MG63 (cell line): ENCODE results near the gene OLFM1. TPM values are rescaled to one million over a fixed set of nuclear protein-coding genes. Genes with fewer than 3 reads are reported as not detected.
"Not testable (repeated sequence)": the region's sequence is repeated elsewhere in the genome, so short reads cannot be mapped to it uniquely, and the experiment has no call there.

Source experiments
- DNase-seq: peaks from one replicate; pipeline ENCODE4 v3.0.0-alpha.2; 2020
- H3K27me3 ChIP-seq: fragments of 250-450 bp; sonication (Bioruptor Pico); 2 replicates; pipeline ENCODE4 v1.5.1; 2020; ENCODE audit warnings: mild to moderate bottlenecking, moderate library complexity
- H3K36me3 ChIP-seq: fragments of 250-450 bp; sonication (Bioruptor Pico); 2 replicates; pipeline ENCODE4 v1.5.1; 2020; ENCODE audit warnings: mild to moderate bottlenecking, moderate library complexity
- H3K4me3 ChIP-seq: fragments of 250-450 bp; sonication (Bioruptor Pico); 2 replicates; pipeline ENCODE4 v1.5.1; 2020; ENCODE audit warnings: mild to moderate bottlenecking, moderate library complexity
- H3K9me3 ChIP-seq: fragments of 250-450 bp; sonication (Bioruptor Pico); 2 replicates; pipeline ENCODE4 v1.5.1; 2020; ENCODE audit warnings: mild to moderate bottlenecking, moderate library complexity
- total RNA-seq: library from RNA; depleted of rRNA; stranded (reverse); fragments of >200 nt; shearing (Covaris generic); gene quantifications from 2 replicates; pipeline ENCODE4 v1.2.3, GENCODE V29; 2014; ENCODE audit warnings: low replicate concordance

The OLFM1 gene
- total RNA-seq, 1 experiment from 2014 or later: 37.1 TPM

- DNase-seq: no peak
- H3K27me3 ChIP-seq: no peaks in the 10 kb centered on the region
- no peak overlapping the region for H3K4me3 ChIP-seq
- no peaks in the 10 kb centered on the region for H3K36me3 ChIP-seq
- H3K9me3 ChIP-seq: no peaks in the 10 kb centered on the region
These were observed 20.2 kb downstream of the OLFM1 start for GRCh38 chr9:135107581-135108235.

DNA sequence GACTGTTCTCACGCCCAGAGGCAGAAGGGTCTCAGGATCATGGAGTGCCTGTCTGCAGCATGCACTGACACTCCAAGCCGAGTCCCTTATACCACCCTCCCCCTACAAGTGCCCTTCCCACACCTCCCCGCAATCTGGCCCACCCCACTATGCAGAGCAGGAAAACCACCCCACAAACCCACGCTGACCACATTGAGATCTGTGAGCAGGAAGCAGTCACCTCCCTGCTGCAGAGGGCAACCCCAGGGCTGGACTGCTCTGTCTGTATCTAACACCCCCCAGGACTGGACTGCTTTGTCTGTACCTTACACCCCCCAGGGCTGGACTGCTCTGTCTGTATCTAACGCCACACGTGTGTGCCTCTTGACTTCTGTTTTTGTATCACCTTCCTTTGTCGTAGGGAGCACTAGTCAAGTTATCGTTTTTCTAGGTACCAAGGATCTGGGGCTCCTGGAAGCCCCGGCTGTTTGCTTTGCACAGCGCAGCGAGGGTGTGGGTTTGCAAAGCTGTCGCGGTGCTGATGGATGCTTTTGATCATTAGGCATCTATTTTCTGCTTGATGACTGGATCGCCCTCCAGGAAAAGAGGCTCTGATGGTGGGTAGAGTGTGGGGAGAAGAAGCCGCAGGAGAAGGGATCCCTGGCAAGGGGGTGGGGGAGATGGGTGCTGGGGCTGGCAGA, 21.5 kb downstream of the OLFM1 start:
- no peak overlapping the region for H3K4me3 ChIP-seq
- H3K27me3 ChIP-seq: no peaks in the 10 kb centered on the region
- no peak for DNase-seq
- no peaks in the 10 kb centered on the region for H3K36me3 ChIP-seq
- no peaks in the 10 kb centered on the region for H3K9me3 ChIP-seq

- Histone ChIP-seq H3K4me3 (no peak overlapping the region), H3K27me3 (no peaks in the 10 kb centered on the region), H3K36me3 (no peaks in the 10 kb centered on the region), H3K9me3 (no peaks in the 10 kb centered on the region)
- DNase-seq: no peak
These were observed 22.2 kb downstream of the OLFM1 start for GRCh38 chr9:135109650-135110049.

GRCh38 chr9:135110416-135110815, 22.9 kb downstream of the OLFM1 start:
- Histone ChIP-seq H3K36me3 (no peaks in the 10 kb centered on the region), H3K27me3 (no peaks in the 10 kb centered on the region), H3K4me3 (no peak overlapping the region), H3K9me3 (no peaks in the 10 kb centered on the region)
- DNase-seq: no peak

- H3K4me3 ChIP-seq, H3K36me3 ChIP-seq, H3K9me3 ChIP-seq, H3K27me3 ChIP-seq, DNase-seq: not testable (repeated sequence)
These were observed 24.1 kb downstream of the OLFM1 start for GRCh38 chr9:135111600-135111999.

- no peaks in the 10 kb centered on the region for H3K36me3 ChIP-seq
- H3K4me3 ChIP-seq: no peak overlapping the region
- H3K27me3 ChIP-seq: no peaks in the 10 kb centered on the region
- no peak for DNase-seq
- H3K9me3 ChIP-seq: no peaks in the 10 kb centered on the region
These were observed 28.9 kb downstream of the OLFM1 start for GRCh38 chr9:135116371-135116770.

GRCh38 chr9:135116881-135117280, 29.4 kb downstream of the OLFM1 start:
- no peaks in the 10 kb centered on the region for H3K9me3 ChIP-seq
- no peak overlapping the region for H3K4me3 ChIP-seq
- no peaks in the 10 kb centered on the region for H3K36me3 ChIP-seq
- no peak for DNase-seq
- no peaks in the 10 kb centered on the region for H3K27me3 ChIP-seq

DNA sequence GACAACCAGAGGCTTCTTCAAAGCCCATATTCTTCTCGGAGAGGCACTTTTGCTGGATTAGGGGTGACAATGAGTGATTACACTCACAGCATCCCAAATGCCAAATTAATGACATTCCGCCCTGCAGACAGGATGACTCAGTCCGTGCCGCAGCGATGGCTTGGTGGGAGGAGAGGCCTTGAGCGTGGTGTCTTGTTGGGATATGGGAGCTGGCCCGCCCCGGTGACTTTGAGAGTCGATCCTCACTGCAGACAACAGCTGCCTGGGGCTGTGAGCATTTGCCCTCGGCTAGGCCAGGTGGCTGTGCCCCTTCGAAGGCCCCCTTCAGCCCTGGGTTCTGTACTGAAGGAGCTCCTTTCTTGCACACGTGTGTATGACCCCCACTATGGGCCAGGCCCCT, 29.8 kb downstream of the OLFM1 start:
- H3K4me3 ChIP-seq: no peak overlapping the region
- no peaks in the 10 kb centered on the region for H3K9me3 ChIP-seq
- no peak for DNase-seq

GRCh38 chr9:135119496-135120064, 32.1 kb downstream of the OLFM1 start:
- Histone ChIP-seq H3K36me3 (no peaks in the 10 kb centered on the region), H3K9me3 (no peaks in the 10 kb centered on the region), H3K4me3 (no peak overlapping the region), H3K27me3 (no peaks in the 10 kb centered on the region)
- no peak for DNase-seq

More for the DNA sequence above, 29.8 kb downstream of the OLFM1 start:
- Histone ChIP-seq H3K36me3 (no peaks in the 10 kb centered on the region), H3K27me3 (no peaks in the 10 kb centered on the region)

DNA sequence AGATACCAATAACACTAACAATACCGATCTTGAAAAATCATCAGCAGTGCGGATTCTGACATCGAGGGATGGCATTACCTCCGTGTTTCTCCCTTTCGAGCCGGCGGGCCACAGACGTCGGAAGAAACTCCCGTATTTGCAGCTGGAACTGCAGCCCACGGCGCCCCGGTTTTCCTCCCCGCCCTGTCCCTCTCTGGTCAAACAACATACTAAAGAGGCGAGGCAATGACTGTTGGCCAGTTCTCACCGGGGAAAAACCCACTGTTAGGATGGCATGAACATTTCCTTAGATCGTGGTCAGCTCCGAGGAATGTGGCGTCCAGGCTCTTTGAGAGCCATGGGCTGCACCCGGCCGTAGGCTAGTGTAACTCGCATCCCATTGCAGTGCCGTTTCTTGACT, 32.8 kb downstream of the OLFM1 start:
- Histone ChIP-seq H3K27me3 (no peaks in the 10 kb centered on the region), H3K9me3 (no peaks in the 10 kb centered on the region), H3K4me3 (no peak overlapping the region), H3K36me3 (no peaks in the 10 kb centered on the region)
- DNase-seq: no peak

GRCh38 chr9:135122316-135122715, 34.8 kb downstream of the OLFM1 start:
- H3K4me3 ChIP-seq: no peak overlapping the region
- H3K9me3 ChIP-seq: peaks cover 2% of the 10 kb centered on the region; the same call in 1 of the 2 replicates
- no peaks in the 10 kb centered on the region for H3K36me3 ChIP-seq
- H3K27me3 ChIP-seq: no peaks in the 10 kb centered on the region
- DNase-seq: no peak

DNA sequence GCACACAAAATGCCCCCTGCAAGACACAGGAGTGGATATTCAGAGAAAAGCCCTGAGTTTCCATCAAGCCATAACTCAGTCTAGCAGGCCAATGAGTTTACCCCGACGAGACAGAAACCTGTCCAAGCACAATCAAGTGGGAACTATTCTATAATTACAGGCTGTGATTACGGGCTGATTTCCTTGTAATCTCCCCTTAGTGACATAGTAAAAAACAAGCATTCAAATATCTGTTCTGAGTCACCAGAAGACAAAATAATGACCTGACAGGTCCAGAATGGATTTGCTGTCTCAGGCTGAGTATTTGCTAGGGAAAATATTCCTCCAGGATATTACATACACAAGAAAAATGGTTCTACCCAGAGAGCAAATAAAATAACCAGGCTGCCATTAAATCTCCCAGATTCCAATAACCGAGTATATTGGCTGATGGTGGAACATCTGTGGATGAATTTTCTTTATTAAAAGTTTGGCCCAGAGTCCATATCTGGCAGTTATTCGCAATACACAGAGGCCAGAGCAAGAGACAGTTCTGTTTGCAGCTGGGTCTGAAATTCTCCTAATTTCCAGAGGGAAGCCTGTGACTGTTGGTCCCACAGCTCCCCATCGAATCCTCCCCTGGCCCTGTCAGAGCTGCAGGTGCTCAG, 35.8 kb downstream of the OLFM1 start:
- no peaks in the 10 kb centered on the region for H3K36me3 ChIP-seq
- peaks cover 2% of the 10 kb centered on the region; the same call in 1 of the 2 replicates for H3K9me3 ChIP-seq
- no peaks in the 10 kb centered on the region for H3K27me3 ChIP-seq
- no peak for DNase-seq
- H3K4me3 ChIP-seq: no peak overlapping the region

- no peaks in the 10 kb centered on the region for H3K36me3 ChIP-seq
- H3K4me3 ChIP-seq: no peak overlapping the region
- H3K9me3 ChIP-seq: peaks cover 2% of the 10 kb centered on the region; the same call in 1 of the 2 replicates
- no peaks in the 10 kb centered on the region for H3K27me3 ChIP-seq
- no peak for DNase-seq
These were observed 36.3 kb downstream of the OLFM1 start for GRCh38 chr9:135123773-135124134.

- Histone ChIP-seq H3K4me3 (no peak overlapping the region), H3K36me3 (no peaks in the 10 kb centered on the region), H3K27me3 (no peaks in the 10 kb centered on the region), H3K9me3 (peaks cover 11% of the 10 kb centered on the region)
- DNase-seq: peak; percentile 99
These were observed 39.2 kb downstream of the OLFM1 start for GRCh38 chr9:135126451-135127187.

DNA sequence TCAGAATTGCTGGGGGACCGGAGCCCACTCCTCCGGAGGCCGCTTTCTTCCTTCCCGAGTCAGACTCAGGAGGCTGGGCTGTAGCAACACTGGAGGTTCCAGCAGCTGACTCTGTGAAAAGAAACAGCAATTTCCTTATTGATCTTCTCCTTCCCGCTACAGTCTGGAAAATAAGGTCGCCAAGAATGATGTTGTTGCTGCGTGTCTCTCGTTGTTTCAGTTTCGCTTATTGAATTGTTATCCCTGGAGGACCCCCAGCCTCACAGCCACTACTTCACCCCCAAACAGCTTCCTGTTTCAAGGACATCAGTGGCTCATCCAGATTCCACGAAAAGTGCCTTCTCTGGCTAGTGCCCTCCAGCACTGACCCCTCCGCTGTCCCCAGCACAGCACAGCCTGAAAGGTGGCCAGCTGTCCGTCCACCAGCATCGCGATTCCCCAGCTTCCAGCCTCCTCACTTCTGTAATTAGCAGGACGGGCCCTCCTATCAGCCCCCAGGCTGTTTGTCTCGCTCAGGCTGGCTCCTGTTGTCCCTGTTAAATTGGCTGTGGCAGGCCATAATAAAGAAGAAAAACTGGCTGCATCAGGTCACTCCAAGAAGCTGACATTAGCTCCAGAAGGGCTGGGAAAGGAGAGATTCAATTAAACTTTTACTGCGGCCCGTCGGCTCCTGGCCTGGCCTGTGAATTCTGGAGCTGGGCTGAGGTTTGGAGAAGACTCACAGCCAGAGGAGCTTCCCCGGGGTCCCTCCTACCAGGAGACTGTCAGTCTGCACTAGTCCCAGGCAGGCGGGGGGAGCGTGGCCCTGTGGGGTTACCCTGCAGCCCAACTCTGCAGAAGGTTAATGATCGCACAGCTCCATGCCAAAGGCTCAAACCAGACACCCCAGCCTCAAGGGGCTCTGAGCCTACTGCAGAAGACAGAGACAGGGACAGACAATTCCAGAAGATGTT, 40.5 kb downstream of the OLFM1 start:
- Histone ChIP-seq H3K36me3 (no peaks in the 10 kb centered on the region), H3K27me3 (no peaks in the 10 kb centered on the region), H3K9me3 (peaks cover 11% of the 10 kb centered on the region), H3K4me3 (no peak overlapping the region)
- DNase-seq: no peak

DNA sequence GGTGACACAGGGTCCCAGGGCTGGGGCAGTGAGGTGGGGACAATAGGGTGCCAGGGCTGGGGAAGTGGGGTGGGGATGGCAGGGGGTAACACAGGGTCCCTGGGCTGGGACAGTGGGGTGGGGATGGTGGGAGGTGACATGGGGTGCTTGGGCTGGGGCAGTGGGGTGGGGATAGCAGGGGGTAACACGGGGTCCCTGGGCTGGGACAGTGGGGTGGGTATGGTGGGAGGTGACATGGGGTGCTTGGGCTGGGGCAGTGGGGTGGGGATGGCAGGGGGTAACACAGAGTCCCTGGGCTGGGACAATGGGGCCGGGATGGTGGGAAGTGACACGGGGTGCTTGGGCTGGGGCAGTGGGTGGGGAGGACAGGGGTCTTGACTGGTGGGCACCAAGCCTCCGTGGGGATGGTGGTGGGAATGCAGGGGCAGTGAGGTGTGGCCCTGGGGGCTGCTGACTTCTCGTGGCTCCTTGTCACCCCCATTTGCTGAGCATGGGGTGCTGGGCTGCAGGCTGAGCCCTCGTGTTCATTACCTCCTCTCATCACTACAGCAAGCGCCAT, 41.7 kb downstream of the OLFM1 start:
- H3K9me3 ChIP-seq: peaks cover 11% of the 10 kb centered on the region
- DNase-seq: no peak
- no peaks in the 10 kb centered on the region for H3K27me3 ChIP-seq
- H3K36me3 ChIP-seq: no peaks in the 10 kb centered on the region
- H3K4me3 ChIP-seq: no peak overlapping the region
